DLD1 (cell line): Measurements from ENCODE around the gene ZNF391.
"Not testable (repeated sequence)": the region's sequence is repeated elsewhere in the genome, so short reads cannot be mapped to it uniquely, and the experiment has no call there.

ENCODE experiments used
- in situ Hi-C: cut with HindIII; loops from 2 replicates; pipeline ENCODE4 v1.10.0; 2017; ENCODE audit warnings: low sequenced_read_pairs

The ZNF391 gene

GRCh38 chr6:27388293-27389197 lies at the start of gene ZNF391:
Gene ZNF391 (plus strand): TSS chr6:27388759. CDS start chr6:27400371, 11,612 bp downstream.
- in situ Hi-C loops: no loop called here

- in situ Hi-C loops: no loop called here
Measured at GRCh38 chr6:27352850-27353249, 35.7 kb upstream of the ZNF391 start.

GRCh38 chr6:27358786-27359185 lies 29.8 kb upstream of the ZNF391 start:
- in situ Hi-C loops: no loop called here

DNA sequence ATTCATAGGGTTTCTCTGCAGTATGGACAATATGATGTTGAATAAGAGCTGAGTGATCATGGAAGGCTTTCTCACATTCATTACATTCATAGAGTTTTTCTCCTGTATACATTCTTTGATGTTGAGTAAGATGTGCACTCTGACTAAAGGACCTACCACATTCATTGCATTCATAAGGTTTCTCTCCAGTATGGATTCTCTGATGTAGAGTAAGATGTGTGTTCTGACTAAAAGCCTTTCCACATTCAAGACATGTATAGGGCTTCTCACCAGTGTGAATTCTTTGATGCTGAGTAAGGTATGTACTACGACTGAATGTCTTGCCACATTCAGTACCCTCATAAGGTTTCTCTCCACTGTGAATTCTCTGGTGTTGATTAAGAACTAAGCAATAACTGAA lies 29.3 kb upstream of the ZNF391 start:
- in situ Hi-C loops: no loop called here

DNA sequence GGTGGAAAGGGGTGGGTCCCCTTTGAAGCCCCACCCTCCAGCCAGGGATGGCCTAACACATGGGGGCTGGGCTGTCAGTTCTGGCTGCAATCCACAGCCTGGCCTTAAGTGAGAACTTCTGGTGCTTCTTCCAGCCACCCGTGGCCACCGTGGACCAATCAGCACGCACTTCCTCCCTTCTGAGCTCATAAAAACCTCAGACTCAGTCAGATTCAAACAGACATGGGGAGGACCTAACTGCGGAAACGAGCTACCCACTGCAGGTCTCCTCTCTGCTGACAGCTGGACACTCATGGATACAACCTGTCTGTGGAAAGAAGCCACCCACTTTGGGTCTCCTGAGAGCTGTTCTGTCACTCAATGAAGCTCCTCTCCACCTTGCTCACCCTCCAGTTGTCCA lies 20.4 kb upstream of the ZNF391 start:
- in situ Hi-C loops: no loop called here

GRCh38 chr6:27370391-27370790 lies 18.2 kb upstream of the ZNF391 start:
- in situ Hi-C loops: no loop called here

DNA sequence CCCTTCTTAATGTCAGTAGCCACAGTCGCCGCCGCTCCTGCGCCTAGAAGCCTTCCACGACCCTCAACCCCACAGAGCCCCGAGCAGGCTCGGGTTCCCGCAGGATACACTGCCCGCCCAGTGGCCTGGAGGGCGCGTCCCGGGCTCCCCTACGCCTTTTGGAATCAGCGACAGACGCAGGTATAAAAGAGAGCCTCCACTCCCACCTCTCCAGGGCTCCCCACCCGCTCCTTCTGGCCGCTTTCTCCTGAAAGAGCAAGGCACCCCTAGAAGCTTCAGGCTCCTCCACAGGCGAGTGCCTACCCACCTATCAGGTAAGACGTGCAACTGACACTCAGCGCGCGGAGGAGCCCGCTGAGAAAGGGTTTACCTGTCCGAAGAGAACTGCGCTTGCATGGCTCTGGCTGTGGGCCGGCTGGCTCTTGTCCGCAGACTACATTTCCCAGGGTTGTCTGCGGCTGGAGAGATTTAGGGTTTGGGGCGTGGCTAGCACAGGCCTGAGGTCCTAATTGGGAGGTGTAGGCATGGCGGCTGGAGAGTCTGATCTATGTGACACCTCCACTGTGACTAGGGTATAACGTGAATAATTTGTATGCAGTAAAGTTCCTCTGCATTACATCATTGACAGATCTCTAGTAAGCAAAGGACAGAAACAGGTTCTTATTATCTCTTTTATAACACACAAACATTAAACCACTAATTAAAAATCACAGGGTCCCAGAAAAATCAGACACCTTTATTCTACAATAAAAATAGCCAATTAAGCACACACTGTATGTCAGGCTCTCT lies 13.5 kb upstream of the ZNF391 start:
- in situ Hi-C loops: no loop called here

DNA sequence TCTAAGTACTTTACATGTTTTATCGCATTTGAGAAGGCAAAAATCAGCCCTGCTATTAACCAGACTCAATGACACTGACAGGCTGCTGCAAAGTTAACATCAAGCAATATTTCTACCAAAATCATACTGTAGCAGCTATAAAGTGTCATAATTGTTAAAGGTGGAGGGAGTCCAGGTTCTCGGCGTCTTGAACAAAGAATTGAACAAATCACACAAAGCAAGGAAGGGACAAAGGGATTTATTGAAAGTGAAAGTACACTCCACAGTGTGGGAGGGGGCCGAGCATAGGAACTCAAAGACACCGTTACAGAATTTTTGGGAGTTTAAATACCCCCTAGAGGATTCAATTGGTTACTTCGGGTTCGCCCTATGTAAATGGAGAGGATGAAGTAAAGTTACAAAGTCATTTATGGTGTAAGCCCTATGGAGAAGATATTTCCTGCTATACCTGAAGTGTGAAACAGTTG lies 12.9 kb upstream of the ZNF391 start:
- in situ Hi-C loops: no loop called here

DNA sequence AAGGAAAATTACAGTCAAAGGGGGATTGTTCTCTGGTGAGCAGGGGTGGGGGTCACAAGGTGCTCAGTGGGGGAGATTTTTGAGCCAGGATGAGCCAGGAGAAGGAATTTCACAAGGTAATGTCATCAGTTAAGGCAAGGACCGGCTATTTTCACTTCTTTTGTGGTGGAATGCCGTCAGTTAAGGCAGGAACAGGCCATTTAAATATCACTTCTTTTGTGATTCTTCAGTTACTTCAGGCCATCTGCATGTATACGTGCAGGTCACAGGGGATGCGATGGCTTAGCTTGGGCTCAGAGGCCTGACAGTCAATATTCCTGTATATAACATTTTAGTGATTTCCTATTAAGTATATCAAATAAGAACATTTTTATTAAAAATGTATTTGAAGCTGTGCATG lies 10.2 kb upstream of the ZNF391 start:
- in situ Hi-C loops: not testable (repeated sequence)

DNA sequence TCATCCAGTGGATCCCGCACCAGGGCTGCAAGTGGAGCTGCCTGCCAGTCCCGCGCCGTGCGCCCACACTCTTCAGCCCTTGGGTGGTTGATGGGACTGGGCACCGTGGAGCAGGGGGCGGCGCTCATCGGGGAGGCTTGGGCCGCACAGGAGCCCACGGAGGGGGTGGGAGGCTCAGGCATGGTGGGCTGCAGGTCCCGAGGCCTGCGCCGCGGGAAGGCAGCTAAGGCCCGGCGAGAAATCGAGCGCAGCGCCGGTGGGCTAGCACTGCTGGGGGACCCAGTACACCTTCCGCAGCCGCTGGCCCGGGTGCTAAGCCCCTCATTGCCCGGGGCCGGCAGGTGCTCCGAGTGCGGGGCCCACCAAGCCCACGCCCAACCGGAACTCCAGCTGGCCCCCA lies 7.6 kb upstream of the ZNF391 start:
- in situ Hi-C loops: not testable (repeated sequence)

DNA sequence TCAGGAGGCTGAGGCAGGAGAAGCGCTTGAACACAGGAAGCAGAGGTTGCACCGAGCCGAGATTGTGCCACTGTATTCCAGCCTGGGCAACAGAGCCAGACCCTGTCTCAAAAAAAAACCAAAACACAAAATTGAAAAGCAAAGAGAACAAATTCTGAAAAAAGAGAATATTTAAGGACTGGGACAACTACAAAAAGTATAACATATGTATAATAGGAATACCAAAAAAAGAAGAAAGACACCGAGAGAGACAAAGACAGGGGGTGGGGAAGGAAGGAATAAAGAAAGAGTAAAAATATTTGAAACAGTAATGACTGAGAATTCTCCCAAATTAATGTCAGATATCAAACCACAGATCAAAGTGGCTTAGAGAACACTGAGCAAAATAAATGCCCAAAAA lies 5.5 kb upstream of the ZNF391 start:
- in situ Hi-C loops: no loop called here

DNA sequence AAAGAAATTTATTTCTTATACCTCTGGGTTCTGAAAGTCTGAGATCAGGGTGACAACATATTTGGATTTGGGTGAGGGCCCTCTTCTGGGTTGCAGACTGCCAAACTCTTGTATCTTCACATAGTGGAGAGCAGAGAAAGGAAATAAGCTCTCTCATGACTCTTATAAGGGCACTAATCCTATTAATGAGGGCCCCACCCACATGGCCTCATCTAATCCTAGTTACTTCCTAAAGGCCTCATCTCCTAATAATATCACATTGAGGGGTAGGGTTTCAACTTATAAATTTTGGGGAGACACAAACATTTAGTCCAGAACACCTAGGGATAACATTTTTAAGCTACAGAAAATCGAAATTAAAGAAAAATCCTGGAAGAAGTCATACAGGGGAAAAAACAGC lies 5.1 kb upstream of the ZNF391 start:
- in situ Hi-C loops: no loop called here

DNA sequence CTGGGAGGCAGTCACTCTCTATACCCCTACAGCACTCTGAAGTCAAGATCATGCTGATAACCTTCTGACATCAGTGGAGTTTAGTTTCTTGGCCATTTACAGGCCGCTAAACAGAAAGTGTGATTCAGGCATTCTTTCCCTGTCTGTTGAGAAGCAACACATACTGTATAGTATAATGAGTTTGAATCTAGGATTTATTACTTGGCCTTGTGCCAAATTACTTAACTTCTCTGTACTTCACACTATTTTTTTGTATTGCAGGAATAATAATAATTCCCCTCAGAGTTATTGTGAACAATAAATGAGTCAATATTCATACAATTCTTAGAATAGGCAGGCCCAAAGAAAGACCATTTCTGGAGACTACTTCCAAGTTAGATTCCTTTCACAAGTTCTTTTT lies 4.1 kb downstream of the ZNF391 start:
- in situ Hi-C loops: no loop called here

- in situ Hi-C loops: no loop called here
Measured at GRCh38 chr6:27394073-27394472, 5.5 kb downstream of the ZNF391 start.

GRCh38 chr6:27400877-27401642 lies 12.5 kb downstream of the ZNF391 start:
- in situ Hi-C loops: no loop called here

GRCh38 chr6:27406085-27406484 lies 17.5 kb downstream of the ZNF391 start:
- in situ Hi-C loops: no loop called here

GRCh38 chr6:27407153-27407814 lies 18.7 kb downstream of the ZNF391 start:
- in situ Hi-C loops: no loop called here

DNA sequence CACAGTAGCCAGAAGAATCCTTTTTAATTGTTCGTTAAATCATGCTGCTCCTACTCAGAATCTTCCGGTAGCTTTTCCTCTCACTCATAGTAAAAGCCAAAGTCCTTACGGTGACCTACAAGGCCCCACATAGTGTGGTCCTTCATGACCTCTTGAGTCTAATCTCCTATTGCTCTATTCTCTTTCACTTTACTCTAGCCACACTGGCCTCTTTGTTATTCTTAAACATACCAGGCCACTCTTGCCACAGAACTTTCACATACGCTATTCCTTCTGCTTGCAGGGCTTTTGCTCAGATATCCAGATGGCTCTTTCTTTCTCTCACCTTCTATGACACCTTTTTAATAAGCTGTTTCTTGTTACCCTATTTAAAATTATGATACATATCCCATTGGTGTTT lies 25.7 kb downstream of the ZNF391 start:
- in situ Hi-C loops: no loop called here

GRCh38 chr6:27414996-27415395 lies 26.4 kb downstream of the ZNF391 start:
- in situ Hi-C loops: no loop called here

GRCh38 chr6:27415898-27416297 lies 27.3 kb downstream of the ZNF391 start:
- in situ Hi-C loops: no loop called here

DNA sequence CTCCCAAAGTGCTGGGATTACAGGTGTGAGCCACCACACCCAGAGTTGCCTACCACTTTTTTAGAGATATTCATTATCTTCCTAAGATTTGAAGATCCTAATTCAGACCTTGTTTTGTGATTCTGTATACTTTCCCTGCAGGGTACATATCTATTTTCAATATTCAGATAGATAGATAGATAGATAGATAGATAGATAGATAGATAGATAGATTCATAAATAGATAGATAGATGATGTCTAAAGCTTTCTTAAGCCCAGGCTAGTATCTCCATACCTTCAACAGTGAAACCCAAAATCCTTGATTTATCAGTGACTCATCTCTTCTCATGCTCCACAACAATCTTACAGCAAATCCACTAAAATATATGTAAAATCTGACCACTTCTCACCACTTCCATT lies 30.8 kb downstream of the ZNF391 start:
- in situ Hi-C loops: no loop called here
